Activated CD4-positive, alpha-beta memory T cell treated with anti-CD3 and anti-CD28 coated beads for 36 hours (primary cell): ENCODE measurements around the gene HSPA2. TPM values are rescaled to one million over a fixed set of nuclear protein-coding genes. Genes with fewer than 3 reads are reported as not detected.
"Not testable (repeated sequence)": the region's sequence is repeated elsewhere in the genome, so short reads cannot be mapped to it uniquely, and the experiment has no call there.

Experiments used
- CTCF ChIA-PET: fragments of 350-600 bp; sonication (Branson Sonifier 250); formaldehyde crosslinking; loops from one replicate; lab custom pipeline; 2021; ENCODE audit warnings: antibody characterized with exemption, inconsistent platforms; lab: Charles Lee
- POLR2A ChIA-PET: fragments of 350-600 bp; sonication (Branson Sonifier 250); formaldehyde crosslinking; loops from one replicate; lab custom pipeline; 2021; ENCODE audit warnings: antibody characterized with exemption; lab: Charles Lee
- DNase-seq: peaks from one replicate; pipeline ENCODE4 v3.0.0-alpha.2; 2020
- H3K27ac Mint-ChIP-seq: one replicate; pipeline ENCODE4 v1.8.0; 2021; ENCODE audit warnings: mixed read lengths
- H3K27me3 Mint-ChIP-seq: one replicate; pipeline ENCODE4 v1.8.0; 2021; ENCODE audit warnings: mixed read lengths
- H3K36me3 Mint-ChIP-seq: one replicate; pipeline ENCODE4 v1.8.0; 2021; ENCODE audit warnings: mixed read lengths
- H3K4me1 Mint-ChIP-seq: one replicate; pipeline ENCODE4 v1.8.0; 2021; ENCODE audit warnings: low read depth, mixed read lengths
- H3K4me3 Mint-ChIP-seq: one replicate; pipeline ENCODE4 v1.8.0; 2021; ENCODE audit warnings: mild to moderate bottlenecking, mixed read lengths
- H3K9me3 Mint-ChIP-seq: one replicate; pipeline ENCODE4 v1.8.0; 2021; ENCODE audit warnings: mixed read lengths
- intact Hi-C: fragments of 100-400 bp; cut with micrococcal nuclease; formaldehyde crosslinking; loops from one replicate; pipeline ENCODE4 v1.15.1; 2023
- total RNA-seq, 2 experiments: library from RNA; stranded (reverse); gene quantifications; one replicate each; pipeline ENCODE4 v1.2.3, GENCODE V29; 2021

The HSPA2 gene
- total RNA-seq, 2 experiments from 2014 or later = 6.6 to 6.7 TPM

DNA sequence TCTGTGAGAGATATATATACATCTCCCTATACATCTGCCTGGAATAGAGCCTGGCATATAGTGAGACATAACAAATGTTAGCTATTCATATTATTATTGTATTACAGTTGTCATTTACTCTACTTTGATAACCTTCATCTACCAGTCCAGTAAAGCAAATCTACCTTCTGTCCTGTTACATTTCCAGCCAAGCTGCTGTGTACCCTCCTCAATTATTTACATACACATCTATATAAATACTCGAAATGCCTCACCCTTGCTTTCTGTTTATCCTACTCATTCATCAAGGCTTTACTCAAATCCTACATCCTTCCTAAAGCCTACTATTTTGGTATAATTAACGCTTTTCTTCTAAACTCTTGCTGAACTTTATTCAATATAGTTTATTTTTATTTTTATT, 27.3 kb upstream of the HSPA2 start:
- H3K9me3 Mint-ChIP-seq = no peaks in the 10 kb centered on the region
- no peak for DNase-seq
- H3K27me3 Mint-ChIP-seq = no peaks in the 10 kb centered on the region
- intact Hi-C loops = no loop called here
- no peaks in the 10 kb centered on the region for H3K36me3 Mint-ChIP-seq
- H3K4me1 Mint-ChIP-seq = peaks cover 70% of the 10 kb centered on the region
- ChIA-PET POLR2A (interaction anchor here (1.1 kb wide), 1 partner anchor 90 kb away, joined by 3 read pairs; no protein-coding TSS in a partner anchor), CTCF (interaction anchor here (0.9 to 3.7 kb wide), 4 partner anchors 8 to 121 kb away, joined by 3 to 29 read pairs (median 16); no protein-coding TSS in a partner anchor)
- H3K4me3 Mint-ChIP-seq = no peak overlapping the region
- no peak overlapping the region for H3K27ac Mint-ChIP-seq

DNA sequence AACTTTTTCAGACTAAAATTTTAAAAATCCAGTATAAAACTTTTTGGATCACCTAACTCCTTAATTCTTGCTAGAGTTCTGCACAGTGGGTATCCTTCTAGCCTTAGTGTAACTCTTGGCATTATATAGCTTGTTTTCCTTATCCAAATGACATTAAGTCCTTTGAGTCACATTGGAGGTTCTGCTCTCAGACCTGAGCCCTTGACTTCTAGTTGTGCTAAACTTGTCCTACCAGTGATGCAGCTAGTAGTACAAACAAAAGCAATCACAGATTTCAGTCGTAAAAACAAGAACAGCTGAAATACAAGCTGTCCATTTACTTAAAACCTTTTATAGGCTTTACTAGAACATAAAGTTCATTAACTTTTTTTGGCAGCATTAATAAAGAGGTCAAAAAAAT, 25.5 kb upstream of the HSPA2 start:
- ChIA-PET CTCF (interaction anchor here (0.6 to 3.3 kb wide), 5 partner anchors 23 to 975 kb away, joined by 3 to 10 read pairs (median 3); no protein-coding TSS in a partner anchor), POLR2A (no interaction called here)
- Mint-ChIP-seq H3K27ac (no peak overlapping the region), H3K4me1 (peaks cover 54% of the 10 kb centered on the region), H3K36me3 (no peaks in the 10 kb centered on the region), H3K4me3 (no peak overlapping the region), H3K9me3 (no peaks in the 10 kb centered on the region), H3K27me3 (no peaks in the 10 kb centered on the region)
- intact Hi-C loops = no loop called here
- no peak for DNase-seq

DNA sequence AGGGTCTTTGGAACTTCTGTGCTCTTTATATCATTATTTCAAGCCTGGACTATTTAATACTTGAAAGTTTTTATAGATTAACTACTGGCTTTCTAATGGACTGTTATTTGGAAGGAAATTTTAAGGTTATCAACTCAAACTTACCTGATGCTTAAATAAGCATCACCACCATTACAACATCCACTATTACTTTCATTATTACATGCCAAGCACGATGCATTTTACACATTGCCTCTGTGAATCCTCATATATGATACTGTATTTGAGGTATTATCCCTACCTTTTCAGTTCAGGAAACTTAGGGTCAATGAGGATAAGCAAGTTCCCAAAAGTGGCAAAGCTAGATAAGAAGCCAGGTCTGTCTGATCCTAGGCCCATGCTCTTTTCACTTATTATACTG, 23.6 kb upstream of the HSPA2 start:
- DNase-seq = no peak
- H3K27ac Mint-ChIP-seq = no peak overlapping the region
- no peaks in the 10 kb centered on the region for H3K27me3 Mint-ChIP-seq
- ChIA-PET POLR2A (interaction anchor here (1.2 kb wide), 1 partner anchor 18 kb away, joined by 3 read pairs; no protein-coding TSS in a partner anchor), CTCF (interaction anchor here (3.3 kb wide), 1 partner anchor 88 kb away, joined by 10 read pairs; no protein-coding TSS in a partner anchor)
- intact Hi-C loops = no loop called here
- no peaks in the 10 kb centered on the region for H3K9me3 Mint-ChIP-seq
- no peaks in the 10 kb centered on the region for H3K36me3 Mint-ChIP-seq
- peaks cover 40% of the 10 kb centered on the region for H3K4me1 Mint-ChIP-seq
- H3K4me3 Mint-ChIP-seq = no peak overlapping the region

DNA sequence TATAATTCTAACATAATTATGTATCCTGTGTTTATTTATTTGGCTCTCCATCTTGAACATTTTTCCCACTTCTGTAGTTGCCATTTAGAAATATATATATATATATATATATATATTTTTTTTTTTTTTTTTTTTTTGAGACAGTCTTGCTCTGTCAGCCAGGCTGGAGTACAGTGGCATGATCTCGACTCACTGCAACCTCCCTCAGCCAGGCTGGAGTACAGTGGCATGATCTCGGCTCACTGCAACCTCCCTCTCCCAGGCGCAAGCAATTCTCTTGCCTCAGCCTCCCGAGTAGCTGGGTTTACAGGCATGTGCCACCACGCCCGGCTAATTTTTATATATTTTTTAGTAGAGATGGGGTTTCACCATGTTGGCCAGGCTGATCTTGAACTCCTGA, 22.9 kb upstream of the HSPA2 start:
- DNase-seq, H3K27ac Mint-ChIP-seq, POLR2A ChIA-PET, H3K9me3 Mint-ChIP-seq, H3K36me3 Mint-ChIP-seq, H3K27me3 Mint-ChIP-seq, intact Hi-C loops, H3K4me3 Mint-ChIP-seq: not testable (repeated sequence)
- peaks cover 37% of the 10 kb centered on the region for H3K4me1 Mint-ChIP-seq
- CTCF ChIA-PET = interaction anchor here (3.3 kb wide), 1 partner anchor 88 kb away, joined by 10 read pairs; no protein-coding TSS in a partner anchor

DNA sequence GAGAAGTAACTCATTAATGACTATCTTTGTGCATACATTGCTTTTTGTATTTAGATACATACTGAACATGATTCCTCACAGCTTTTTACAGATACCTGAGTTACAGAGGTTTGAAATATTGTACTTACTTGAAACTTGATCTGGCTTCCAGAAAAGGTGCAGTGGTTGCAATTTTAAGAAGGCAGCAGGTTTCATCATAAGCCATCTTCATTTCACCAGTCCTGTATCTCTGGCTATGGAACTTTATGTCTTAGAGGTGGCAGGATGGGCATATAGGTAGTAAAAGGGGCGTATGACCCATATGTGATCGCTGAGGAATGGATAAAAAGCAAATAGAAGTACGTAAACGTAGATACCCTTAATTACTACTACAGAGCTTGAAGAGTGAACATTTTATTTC, 22.3 kb upstream of the HSPA2 start:
- Mint-ChIP-seq H3K27me3 (no peaks in the 10 kb centered on the region), H3K36me3 (no peaks in the 10 kb centered on the region), H3K27ac (no peak overlapping the region), H3K9me3 (no peaks in the 10 kb centered on the region), H3K4me3 (no peak overlapping the region), H3K4me1 (peaks cover 37% of the 10 kb centered on the region)
- ChIA-PET POLR2A (no interaction called here), CTCF (interaction anchor here (0.9 to 1.4 kb wide), 3 partner anchors 9 to 22 kb away, joined by 3 to 4 read pairs (median 3); partner anchors contain the start of gene HSPA2)
- intact Hi-C loops = no loop called here
- no peak for DNase-seq

DNA sequence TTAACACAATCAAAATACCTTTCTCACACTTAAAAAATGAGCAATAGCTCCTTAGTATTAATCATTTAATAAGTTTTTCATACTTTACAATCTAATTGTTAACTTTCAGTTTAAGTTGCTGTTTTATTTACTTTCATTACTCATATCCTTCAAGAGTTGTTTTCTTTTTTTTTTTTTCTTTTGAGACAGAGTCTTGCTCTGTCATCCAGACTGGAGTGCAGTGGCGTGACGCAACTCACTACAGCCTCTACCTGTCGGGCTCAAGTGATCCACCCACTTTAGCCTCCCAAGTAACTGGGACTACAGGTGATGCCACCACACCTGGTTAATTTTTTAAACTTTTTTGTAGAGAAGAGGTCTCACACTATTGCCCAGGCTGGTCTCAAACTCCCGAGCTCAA, 19.8 kb upstream of the HSPA2 start:
- Mint-ChIP-seq H3K4me3 (no peak overlapping the region), H3K27ac (no peak overlapping the region), H3K4me1 (peaks cover 25% of the 10 kb centered on the region), H3K36me3 (no peaks in the 10 kb centered on the region), H3K9me3 (no peaks in the 10 kb centered on the region), H3K27me3 (no peaks in the 10 kb centered on the region)
- intact Hi-C loops = no loop called here
- ChIA-PET CTCF (interaction anchor here (0.8 to 3.1 kb wide), 3 partner anchors 9 to 116 kb away, joined by 4 to 28 read pairs (median 5); partner anchors contain the start of gene HSPA2), POLR2A (no interaction called here)
- DNase-seq = no peak

DNA sequence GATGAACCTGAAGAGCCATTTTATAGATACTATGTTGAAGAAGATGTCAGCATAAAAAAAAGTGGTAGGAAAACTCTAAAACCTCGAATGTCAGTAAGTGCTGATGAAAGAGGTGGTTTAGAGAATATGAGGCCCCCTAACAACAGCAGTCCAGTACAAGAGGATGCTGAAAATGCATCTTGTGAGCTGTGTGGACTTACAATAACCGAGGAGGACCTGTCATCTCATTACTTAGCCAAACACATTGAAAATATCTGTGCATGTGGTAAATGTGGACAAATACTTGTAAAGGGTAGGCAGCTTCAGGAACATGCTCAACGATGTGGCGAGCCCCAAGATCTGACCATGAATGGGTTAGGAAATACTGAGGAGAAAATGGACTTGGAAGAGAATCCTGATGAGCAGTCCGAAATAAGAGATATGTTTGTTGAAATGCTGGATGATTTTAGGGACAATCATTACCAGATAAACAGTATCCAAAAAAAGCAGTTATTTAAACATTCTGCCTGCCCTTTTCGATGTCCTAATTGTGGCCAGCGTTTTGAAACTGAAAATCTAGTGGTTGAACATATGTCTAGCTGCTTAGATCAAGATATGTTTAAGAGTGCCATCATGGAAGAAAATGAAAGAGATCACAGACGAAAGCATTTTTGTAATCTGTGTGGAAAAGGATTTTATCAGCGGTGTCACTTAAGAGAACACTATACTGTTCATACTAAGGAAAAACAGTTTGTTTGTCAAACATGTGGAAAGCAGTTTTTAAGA, 17.8 kb upstream of the HSPA2 start:
- H3K36me3 Mint-ChIP-seq = peaks cover 5% of the 10 kb centered on the region
- intact Hi-C loops = no loop called here

DNA sequence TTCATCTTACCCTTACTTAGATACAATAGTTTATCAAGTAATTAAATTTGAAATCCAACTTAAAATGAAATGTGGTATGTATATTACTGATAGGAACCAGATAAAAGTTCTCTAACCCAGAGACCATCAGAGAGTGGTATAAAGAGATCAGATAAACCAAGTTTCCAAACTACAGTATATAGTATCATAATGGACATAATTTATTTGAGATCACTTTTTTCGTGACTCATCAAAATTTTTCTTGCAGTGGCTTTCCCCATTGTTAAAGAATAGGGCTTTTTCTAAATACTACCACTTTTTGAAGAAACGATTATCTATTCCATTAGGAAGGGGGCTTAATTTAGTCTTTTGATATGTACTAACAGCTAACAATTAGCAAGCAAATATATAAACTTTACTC, 15.2 kb upstream of the HSPA2 start:
- H3K36me3 Mint-ChIP-seq = peaks cover 5% of the 10 kb centered on the region
- no peaks in the 10 kb centered on the region for H3K27me3 Mint-ChIP-seq
- intact Hi-C loops = no loop called here
- no peak overlapping the region for H3K27ac Mint-ChIP-seq
- no peak overlapping the region for H3K4me3 Mint-ChIP-seq
- ChIA-PET CTCF (interaction anchor here (1.1 kb wide), 1 partner anchor 42 kb away, joined by 3 read pairs; no protein-coding TSS in a partner anchor), POLR2A (no interaction called here)
- H3K4me1 Mint-ChIP-seq = peaks cover 5% of the 10 kb centered on the region
- H3K9me3 Mint-ChIP-seq = no peaks in the 10 kb centered on the region
- DNase-seq = no peak

More for the DNA sequence above, 17.8 kb upstream of the HSPA2 start:
- CTCF ChIA-PET = interaction anchor here (1.5 to 3.1 kb wide), 4 partner anchors 11 to 114 kb away, joined by 5 to 28 read pairs (median 6); no protein-coding TSS in a partner anchor
- peaks cover 10% of the 10 kb centered on the region for H3K4me1 Mint-ChIP-seq
- no peaks in the 10 kb centered on the region for H3K9me3 Mint-ChIP-seq
- no peak overlapping the region for H3K27ac Mint-ChIP-seq
- POLR2A ChIA-PET = interaction anchor here (1.4 kb wide), 1 partner anchor 18 kb away, joined by 3 read pairs; the partner anchor contains the start of gene ZBTB1
- no peak for DNase-seq
- H3K27me3 Mint-ChIP-seq = no peaks in the 10 kb centered on the region
- no peak overlapping the region for H3K4me3 Mint-ChIP-seq

DNA sequence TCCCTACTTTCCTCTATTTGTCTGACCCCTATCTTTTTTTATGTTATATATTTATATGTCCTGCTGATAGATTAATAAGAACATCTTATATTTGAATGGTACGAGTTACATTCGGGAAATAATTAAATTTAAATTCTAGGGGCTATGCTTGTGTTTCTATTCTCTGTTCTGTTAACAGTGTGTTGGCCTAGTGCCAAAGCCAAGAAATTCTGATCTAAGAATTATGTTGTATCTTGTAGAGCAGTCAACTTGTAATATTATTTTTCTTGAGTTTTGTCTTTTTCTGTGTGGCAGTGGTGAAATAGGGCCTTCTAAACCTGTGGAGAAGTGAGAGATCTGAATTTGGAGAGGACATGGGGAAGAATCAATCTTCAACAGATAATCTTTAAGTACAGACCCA, 9.0 kb upstream of the HSPA2 start:
- no peak for DNase-seq
- Mint-ChIP-seq H3K27ac (no peak overlapping the region), H3K4me1 (peaks cover 4% of the 10 kb centered on the region), H3K9me3 (no peaks in the 10 kb centered on the region), H3K36me3 (peaks cover under 1% of the 10 kb centered on the region), H3K4me3 (no peak overlapping the region), H3K27me3 (no peaks in the 10 kb centered on the region)
- intact Hi-C loops = no loop called here
- ChIA-PET POLR2A (no interaction called here), CTCF (interaction anchor here (0.8 kb wide), 1 partner anchor 8 kb away, joined by 3 read pairs; no protein-coding TSS in a partner anchor)

DNA sequence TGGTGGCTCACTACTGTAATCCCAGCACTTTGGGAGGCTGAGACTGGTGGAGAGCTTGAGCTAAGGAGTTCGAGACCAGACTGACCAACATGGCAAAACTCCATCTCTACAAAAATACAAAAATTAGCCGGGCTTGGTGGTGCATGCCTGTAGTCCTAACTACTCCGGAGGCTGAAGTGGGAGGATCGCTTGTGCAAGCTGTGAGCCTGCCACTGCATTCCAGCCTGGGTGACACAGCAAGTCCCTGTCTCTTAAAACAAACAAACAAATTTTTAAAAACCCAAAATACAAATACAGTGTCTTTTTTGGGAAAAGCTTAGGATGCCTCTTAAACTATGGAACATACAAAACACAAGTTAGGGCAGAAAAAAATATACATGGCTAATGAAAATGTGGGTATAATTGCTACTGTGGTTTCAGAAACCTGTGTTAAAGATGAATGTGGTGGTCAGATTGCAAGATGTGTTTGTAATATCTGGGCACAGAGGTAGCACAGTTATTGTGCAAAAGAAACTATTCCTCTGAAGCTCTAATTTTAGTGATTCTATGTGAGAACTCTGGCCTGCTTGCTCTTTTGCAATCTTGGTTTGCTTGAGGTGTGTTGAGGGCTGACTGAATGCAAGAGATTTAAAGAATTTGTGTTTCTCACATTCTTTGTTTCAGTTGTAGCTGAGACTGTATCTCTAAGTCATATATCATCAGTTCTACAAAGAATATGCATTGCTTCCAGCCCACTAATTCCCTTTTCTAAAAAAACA, 3.9 kb upstream of the HSPA2 start:
- ChIA-PET CTCF (interaction anchor here (0.6 kb wide), 1 partner anchor 226 kb away, joined by 6 read pairs; no protein-coding TSS in a partner anchor), POLR2A (no interaction called here)
- intact Hi-C loops = no loop called here
- DNase-seq = no peak
- Mint-ChIP-seq H3K4me1 (peaks cover 19% of the 10 kb centered on the region), H3K27ac (no peak overlapping the region), H3K4me3 (no peak overlapping the region), H3K36me3 (peaks cover 8% of the 10 kb centered on the region), H3K27me3 (peaks cover 12% of the 10 kb centered on the region), H3K9me3 (peaks cover 9% of the 10 kb centered on the region)

DNA sequence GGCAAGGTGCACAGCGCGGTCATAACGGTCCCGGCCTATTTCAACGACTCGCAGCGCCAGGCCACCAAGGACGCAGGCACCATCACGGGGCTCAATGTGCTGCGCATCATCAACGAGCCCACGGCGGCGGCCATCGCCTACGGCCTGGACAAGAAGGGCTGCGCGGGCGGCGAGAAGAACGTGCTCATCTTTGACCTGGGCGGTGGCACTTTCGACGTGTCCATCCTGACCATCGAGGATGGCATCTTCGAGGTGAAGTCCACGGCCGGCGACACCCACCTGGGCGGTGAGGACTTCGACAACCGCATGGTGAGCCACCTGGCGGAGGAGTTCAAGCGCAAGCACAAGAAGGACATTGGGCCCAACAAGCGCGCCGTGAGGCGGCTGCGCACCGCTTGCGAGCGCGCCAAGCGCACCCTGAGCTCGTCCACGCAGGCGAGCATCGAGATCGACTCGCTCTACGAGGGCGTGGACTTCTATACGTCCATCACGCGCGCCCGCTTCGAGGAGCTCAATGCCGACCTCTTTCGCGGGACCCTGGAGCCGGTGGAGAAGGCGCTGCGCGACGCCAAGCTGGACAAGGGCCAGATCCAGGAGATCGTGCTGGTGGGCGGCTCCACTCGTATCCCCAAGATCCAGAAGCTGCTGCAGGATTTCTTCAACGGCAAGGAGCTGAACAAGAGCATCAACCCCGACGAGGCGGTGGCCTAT, 875 bp downstream of the HSPA2 start:
- Mint-ChIP-seq H3K27ac (no peak overlapping the region), H3K9me3 (peaks cover 9% of the 10 kb centered on the region), H3K4me1 (peaks cover 35% of the 10 kb centered on the region), H3K4me3 (peak overlapping the region; percentile 89), H3K36me3 (peaks cover 10% of the 10 kb centered on the region), H3K27me3 (peaks cover 24% of the 10 kb centered on the region)
- intact Hi-C loops = loop anchor here (2.0 to 5.0 kb wide), 5 partner anchors 95 to 899 kb away; partner anchors contain the start of genes PLEKHG3 and WDR89
- DNase-seq = peak; percentile 17
- CTCF ChIA-PET = interaction anchor here (2.5 to 3.0 kb wide), 2 partner anchors 31 to 95 kb away, joined by 16 to 20 read pairs; no protein-coding TSS in a partner anchor
- POLR2A ChIA-PET = interaction anchor here (2.0 kb wide), 1 partner anchor 37 kb away, joined by 16 read pairs; the partner anchor contains the start of genes ZBTB1 and ZBTB25
